Neural progenitor cell (in vitro differentiated cells): ENCODE data around the gene TTC9. TPM values are rescaled to one million over a fixed set of nuclear protein-coding genes. Genes with fewer than 3 reads are reported as not detected.

Source experiments
- DNase-seq: peaks from one replicate; pipeline ENCODE4 v3.0.0-alpha.2; 2016; ENCODE audit warnings: low spot score
- H2AFZ ChIP-seq: fragments of 200-600 bp; sonication (generic); replicated peaks from 2 replicates; pipeline ENCODE4 v1.6.1; 2016; ENCODE audit warnings: antibody characterized with exemption
- H3F3A ChIP-seq: fragments of 200-600 bp; sonication (generic); 2 replicates; pipeline ENCODE4 v1.6.1; 2016; ENCODE audit warnings: antibody characterized with exemption, low read depth
- H3K27ac ChIP-seq: fragments of 200-600 bp; sonication (generic); 2 replicates; pipeline ENCODE4 v1.5.1; 2016; ENCODE audit warnings: mild to moderate bottlenecking
- H3K27me3 ChIP-seq: fragments of 200-600 bp; sonication (generic); 2 replicates; pipeline ENCODE4 v1.6.1; 2016; ENCODE audit warnings: mild to moderate bottlenecking, moderate library complexity
- H3K36me3 ChIP-seq: fragments of 200-600 bp; sonication (generic); 2 replicates; pipeline ENCODE4 v1.5.1; 2016
- H3K4me1 ChIP-seq: fragments of 200-600 bp; sonication (generic); 2 replicates; pipeline ENCODE4 v1.6.1; 2016; ENCODE audit warnings: mixed run types
- H3K4me2 ChIP-seq: fragments of 200-600 bp; sonication (generic); 2 replicates; pipeline ENCODE4 v1.6.1; 2016
- H3K4me3 ChIP-seq: fragments of 200-600 bp; sonication (generic); 2 replicates; pipeline ENCODE4 v1.5.1; 2016
- H3K79me2 ChIP-seq: fragments of 200-600 bp; sonication (generic); 2 replicates; pipeline ENCODE4 v1.6.1; 2016; ENCODE audit warnings: low read depth
- H3K9ac ChIP-seq: fragments of 200-600 bp; sonication (generic); 2 replicates; pipeline ENCODE4 v1.6.1; 2016
- H3K9me3 ChIP-seq: fragments of 200-600 bp; sonication (generic); 2 replicates; pipeline ENCODE4 v1.5.1; 2016; ENCODE audit warnings: low read depth
- H4K20me1 ChIP-seq: fragments of 200-600 bp; sonication (generic); 2 replicates; pipeline ENCODE4 v1.6.1; 2016; ENCODE audit warnings: low read depth
- H3K27ac Mint-ChIP-seq: 3 replicates; pipeline ENCODE4 v1.8.0; 2021; ENCODE audit warnings: mixed read lengths
- H3K27me3 Mint-ChIP-seq: 2 replicates; pipeline ENCODE4 v1.8.0; 2022; ENCODE audit warnings: low read depth, mild to moderate bottlenecking, inconsistent platforms, moderate library complexity, mixed read lengths; ENCODE audit not compliant: insufficient read depth
- H3K36me3 Mint-ChIP-seq: 3 replicates; pipeline ENCODE4 v1.8.0; 2021; ENCODE audit warnings: mixed read lengths
- H3K4me1 Mint-ChIP-seq: 3 replicates; pipeline ENCODE4 v1.8.0; 2021; ENCODE audit warnings: mixed read lengths
- H3K4me3 Mint-ChIP-seq: 3 replicates; pipeline ENCODE4 v1.8.0; 2021; ENCODE audit warnings: mild to moderate bottlenecking, moderate library complexity, mixed read lengths
- H3K9me3 Mint-ChIP-seq: 3 replicates; pipeline ENCODE4 v1.8.0; 2020; ENCODE audit warnings: mixed read lengths
- CTCF ChIP-seq: fragments of 200-600 bp; sonication (generic); IDR thresholded peaks from 2 replicates; pipeline ENCODE4 v1.5.1; 2017; ENCODE audit warnings: antibody characterized with exemption, mild to moderate bottlenecking
- EZH2 ChIP-seq: fragments of 200-600 bp; sonication (generic); IDR thresholded peaks from 2 replicates; pipeline ENCODE4 v1.6.1; 2017; ENCODE audit warnings: antibody characterized with exemption, mild to moderate bottlenecking, moderate library complexity
- EZH2phosphoT487 ChIP-seq: fragments of 200-600 bp; sonication (generic); IDR thresholded peaks from 2 replicates; pipeline ENCODE4 v1.6.1; 2017; ENCODE audit warnings: antibody characterized with exemption
- total RNA-seq: library from RNA; depleted of rRNA; stranded (reverse); fragments of >200 nt; gene quantifications from 2 replicates; pipeline ENCODE4 v1.2.3, GENCODE V29; 2015; ENCODE audit warnings: low replicate concordance

Gene TTC9
- total RNA-seq, 1 donor from 2014 or later: 3.5 TPM

DNA sequence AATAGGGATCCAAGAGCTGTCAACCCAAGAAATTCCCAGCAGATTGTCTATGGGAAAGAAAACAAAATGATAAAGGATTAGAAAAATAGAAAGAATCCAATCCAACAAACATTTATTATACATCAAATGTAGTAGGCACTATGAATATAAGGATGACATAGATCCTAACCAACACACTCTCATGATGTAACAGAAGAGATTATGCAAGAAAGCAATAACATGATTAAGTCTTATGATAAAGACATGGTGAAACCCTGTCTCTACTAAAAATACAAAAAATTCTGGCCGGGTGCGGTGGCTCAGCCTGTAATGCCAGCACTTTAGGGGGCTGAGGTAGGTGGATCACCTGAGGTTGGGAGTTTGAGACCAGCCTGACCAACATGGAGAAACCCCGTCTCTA is 44.0 kb upstream of the TTC9 start:
- no peak overlapping the region for H3K27ac Mint-ChIP-seq
- DNase-seq: no peak
- H3F3A ChIP-seq: peaks cover 11% of the 10 kb centered on the region
- peaks cover 3% of the 10 kb centered on the region for H3K36me3 ChIP-seq
- TF ChIP-seq EZH2 (no peak), CTCF (no peak), EZH2phosphoT487 (no peak)
- H3K9ac ChIP-seq: no peak overlapping the region
- no peak overlapping the region for H3K4me3 ChIP-seq
- H3K79me2 ChIP-seq: peaks cover 66% of the 10 kb centered on the region
- peaks cover 10% of the 10 kb centered on the region for H3K4me1 ChIP-seq
- no peak overlapping the region for H3K27ac ChIP-seq
- no peaks in the 10 kb centered on the region for H3K9me3 Mint-ChIP-seq
- no peaks in the 10 kb centered on the region for H3K27me3 ChIP-seq
- peaks cover 14% of the 10 kb centered on the region for H3K4me1 Mint-ChIP-seq
- H3K4me3 Mint-ChIP-seq: no peak overlapping the region
- H3K9me3 ChIP-seq: no peaks in the 10 kb centered on the region
- H3K4me2 ChIP-seq: no peak overlapping the region
- H2AFZ ChIP-seq: no peak overlapping the region
- no peaks in the 10 kb centered on the region for H3K27me3 Mint-ChIP-seq
- no peaks in the 10 kb centered on the region for H3K36me3 Mint-ChIP-seq
- peaks cover 17% of the 10 kb centered on the region for H4K20me1 ChIP-seq

- peaks cover 3% of the 10 kb centered on the region for H3K36me3 ChIP-seq
- peaks cover 51% of the 10 kb centered on the region for H3K79me2 ChIP-seq
- peaks cover 12% of the 10 kb centered on the region for H3K27me3 ChIP-seq
- Mint-ChIP-seq H3K4me3 (peak overlapping the region; percentile 100), H3K27ac (no peak overlapping the region), H3K36me3 (no peaks in the 10 kb centered on the region), H3K27me3 (no peaks in the 10 kb centered on the region), H3K9me3 (no peaks in the 10 kb centered on the region), H3K4me1 (peaks cover 14% of the 10 kb centered on the region)
- H3K4me2 ChIP-seq: peak overlapping the region; percentile 91
- H3K4me1 ChIP-seq: peaks cover 10% of the 10 kb centered on the region
- peaks cover 17% of the 10 kb centered on the region for H4K20me1 ChIP-seq
- TF ChIP-seq EZH2phosphoT487 (no peak), EZH2 (no peak), CTCF (no peak)
- H3K9ac ChIP-seq: peak overlapping the region; percentile 92
- H2AFZ ChIP-seq: no peak overlapping the region
- H3K27ac ChIP-seq: no peak overlapping the region
- peak overlapping the region; percentile 65 for H3K4me3 ChIP-seq
- DNase-seq: no peak
- peaks cover 11% of the 10 kb centered on the region for H3F3A ChIP-seq
- no peaks in the 10 kb centered on the region for H3K9me3 ChIP-seq
These were observed 42.4 kb upstream of the TTC9 start for GRCh38 chr14:70599345-70599744.

- peaks cover 14% of the 10 kb centered on the region for H3K4me1 Mint-ChIP-seq
- Histone ChIP-seq H3K36me3 (peaks cover 3% of the 10 kb centered on the region), H3K27ac (peak within 1 kb of the TSS; percentile 70), H3K9ac (peak within 1 kb of the TSS; percentile 92), H3K27me3 (peaks cover 19% of the 10 kb centered on the region), H3F3A (peaks cover 11% of the 10 kb centered on the region), H3K4me2 (peak within 1 kb of the TSS; percentile 91), H4K20me1 (peaks cover 17% of the 10 kb centered on the region), H3K4me3 (peak within 1 kb of the TSS; percentile 65), H3K9me3 (no peaks in the 10 kb centered on the region), H3K79me2 (peaks cover 49% of the 10 kb centered on the region), H3K4me1 (peaks cover 10% of the 10 kb centered on the region), H2AFZ (peak within 1 kb of the TSS; percentile 87)
- peak within 1 kb of the TSS; percentile 96 for H3K27ac Mint-ChIP-seq
- H3K9me3 Mint-ChIP-seq: no peaks in the 10 kb centered on the region
- H3K27me3 Mint-ChIP-seq: no peaks in the 10 kb centered on the region
- no peaks in the 10 kb centered on the region for H3K36me3 Mint-ChIP-seq
- DNase-seq: peak; percentile 97
- TF ChIP-seq CTCF (no peak), EZH2 (peak; percentile 52)
- H3K4me3 Mint-ChIP-seq: peak within 1 kb of the TSS; percentile 100
These were observed 41.1 kb upstream of the TTC9 start, which contains the start of gene MED6 for GRCh38 chr14:70600382-70601157. Gene MED6, minus strand, starts transcription at chr14:70600655. Its CDS starts 18 bp downstream, at chr14:70600637.
